WTC11 (cell line): ENCODE results near the gene SFT2D2.

Experiments
- AFF4 ChIP-seq: sonication (generic); formaldehyde crosslinking; IDR thresholded peaks from 2 replicates; pipeline ENCODE4 v1.8.1; 2023; ENCODE audit warnings: mild to moderate bottlenecking, missing genetic modification reagents, borderline replicate concordance
- ATF3 ChIP-seq: sonication (generic); formaldehyde crosslinking; conservative IDR thresholded peaks from 2 replicates; pipeline ENCODE4 v1.8.1; 2022; ENCODE audit warnings: mild to moderate bottlenecking, missing genetic modification reagents
- CREB1 ChIP-seq: sonication (generic); formaldehyde crosslinking; IDR thresholded peaks from 2 replicates; pipeline ENCODE4 v1.8.0; 2023; ENCODE audit warnings: mild to moderate bottlenecking, missing genetic modification reagents
- CTCF ChIP-seq: fragments of 200-600 bp; IDR thresholded peaks from 2 replicates; pipeline ENCODE4 v1.8.0; 2022; ENCODE audit warnings: antibody characterized with exemption
- SP1 ChIP-seq: sonication (generic); formaldehyde crosslinking; conservative IDR thresholded peaks from 2 replicates; pipeline ENCODE4 v1.8.1; 2022; ENCODE audit warnings: missing genetic modification reagents
- TEAD1 ChIP-seq: sonication (generic); formaldehyde crosslinking; IDR thresholded peaks from 2 replicates; pipeline ENCODE4 v1.8.0; 2022; ENCODE audit warnings: mild to moderate bottlenecking, missing genetic modification reagents

- TF ChIP-seq SP1 (CRISPR knock-in tag) (no peak), CREB1 (no peak), TEAD1 (CRISPR knock-in tag) (no peak), AFF4 (CRISPR knock-in tag) (no peak), ATF3 (CRISPR knock-in tag) (no peak), CTCF (no peak)
Measured at GRCh38 chr1:168264296-168264695, 38.5 kb downstream of the SFT2D2 start.
